HUES64 (cell line): Measurements from ENCODE around the gene FILIP1.

Source experiments
- H3K27ac ChIP-seq: 2 replicates; pipeline ENCODE4 v1.7.0; 2013; ENCODE audit warnings: low read depth, low read length, inconsistent platforms
- H3K27me3 ChIP-seq: 2 replicates; pipeline ENCODE4 v1.6.1; 2013; ENCODE audit warnings: mild to moderate bottlenecking, low read length; ENCODE audit not compliant: insufficient read depth
- H3K36me3 ChIP-seq: 2 replicates; pipeline ENCODE4 v1.6.1; 2013; ENCODE audit warnings: mild to moderate bottlenecking, low read length; ENCODE audit not compliant: insufficient read depth
- H3K4me1 ChIP-seq: 2 replicates; pipeline ENCODE4 v1.6.1; 2013; ENCODE audit warnings: mild to moderate bottlenecking, low read length, moderate library complexity; ENCODE audit not compliant: insufficient read depth
- H3K4me3 ChIP-seq: 2 replicates; pipeline ENCODE4 v1.5.1; 2013; ENCODE audit warnings: mild to moderate bottlenecking, low read length, moderate library complexity
- H3K9ac ChIP-seq: 2 replicates; pipeline ENCODE4 v1.6.1; 2013; ENCODE audit warnings: mild to moderate bottlenecking, low read depth, low read length
- H3K9me3 ChIP-seq: 2 replicates; pipeline ENCODE4 v1.6.1; 2013; ENCODE audit warnings: low read depth, low read length; ENCODE audit not compliant: insufficient read depth
- WGBS: fragments of 150-250, 120-280 bp; methylation state at CpG from one replicate; pipeline ENCODE4 v1.1.7; 2013; ENCODE audit warnings: missing lambda C conversion rate; 5-methylcytosine and 5-hydroxymethylcytosine counted together

The FILIP1 gene

GRCh38 chr6:75397656-75398465, 95.7 kb downstream of the FILIP1 start:
- 88% methylated on average over 3 of the region's 4 CpGs for WGBS
- no peak overlapping the region for H3K9ac ChIP-seq

GRCh38 chr6:75397171-75397570, 96.4 kb downstream of the FILIP1 start:
- peaks cover 2% of the 10 kb centered on the region; the same call in 1 of the 2 replicates for H3K4me1 ChIP-seq
- no peaks in the 10 kb centered on the region for H3K36me3 ChIP-seq
- no peak overlapping the region for H3K27ac ChIP-seq
- H3K9ac ChIP-seq: no peak overlapping the region
- no peak overlapping the region for H3K4me3 ChIP-seq
- no peaks in the 10 kb centered on the region for H3K27me3 ChIP-seq
- H3K9me3 ChIP-seq: peaks cover 8% of the 10 kb centered on the region; the same call in 1 of the 2 replicates

More at GRCh38 chr6:75397656-75398465, 95.7 kb downstream of the FILIP1 start:
- Histone ChIP-seq H3K27me3 (no peaks in the 10 kb centered on the region), H3K9me3 (peaks cover 1% of the 10 kb centered on the region; the same call in 1 of the 2 replicates), H3K4me1 (peaks cover 5% of the 10 kb centered on the region; the same call in 1 of the 2 replicates), H3K36me3 (no peaks in the 10 kb centered on the region), H3K27ac (no peak overlapping the region), H3K4me3 (no peak overlapping the region)

- Histone ChIP-seq H3K27ac (no peak overlapping the region), H3K4me3 (no peak overlapping the region), H3K9ac (no peak overlapping the region), H3K36me3 (no peaks in the 10 kb centered on the region), H3K9me3 (peaks cover 9% of the 10 kb centered on the region; the same call in 1 of the 2 replicates), H3K27me3 (no peaks in the 10 kb centered on the region), H3K4me1 (no peaks in the 10 kb centered on the region)
- 91% methylated on average over 6 of the region's 6 CpGs for WGBS
Measured at GRCh38 chr6:75396005-75396800, 97.4 kb downstream of the FILIP1 start.

- peaks cover 9% of the 10 kb centered on the region; the same call in 1 of the 2 replicates for H3K9me3 ChIP-seq
- no peaks in the 10 kb centered on the region for H3K4me1 ChIP-seq
- H3K9ac ChIP-seq: no peak overlapping the region
- no peak overlapping the region for H3K27ac ChIP-seq
- H3K27me3 ChIP-seq: no peaks in the 10 kb centered on the region
- H3K36me3 ChIP-seq: no peaks in the 10 kb centered on the region
- H3K4me3 ChIP-seq: no peak overlapping the region
Measured at GRCh38 chr6:75393806-75394205, 99.8 kb downstream of the FILIP1 start.

GRCh38 chr6:75391276-75391675, 102.3 kb downstream of the FILIP1 start:
- no peaks in the 10 kb centered on the region for H3K27me3 ChIP-seq
- H3K4me1 ChIP-seq: no peaks in the 10 kb centered on the region
- H3K4me3 ChIP-seq: no peak overlapping the region
- H3K36me3 ChIP-seq: no peaks in the 10 kb centered on the region
- no peak overlapping the region for H3K27ac ChIP-seq
- H3K9me3 ChIP-seq: peaks cover 9% of the 10 kb centered on the region; the same call in 1 of the 2 replicates
- 90% methylated on average over 1 of the region's 1 CpG for WGBS
- no peak overlapping the region for H3K9ac ChIP-seq

- Histone ChIP-seq H3K36me3 (no peaks in the 10 kb centered on the region), H3K4me1 (peaks cover 15% of the 10 kb centered on the region; the same call in 1 of the 2 replicates), H3K9ac (no peak overlapping the region), H3K9me3 (no peaks in the 10 kb centered on the region), H3K4me3 (no peak overlapping the region), H3K27ac (no peak overlapping the region), H3K27me3 (no peaks in the 10 kb centered on the region)
- WGBS: 89% methylated on average over 8 of the region's 8 CpGs
Measured at GRCh38 chr6:75386050-75386770, 107.4 kb downstream of the FILIP1 start.

GRCh38 chr6:75384116-75384515, 109.5 kb downstream of the FILIP1 start:
- H3K4me1 ChIP-seq: peaks cover 15% of the 10 kb centered on the region; the same call in 1 of the 2 replicates
- H3K4me3 ChIP-seq: no peak overlapping the region
- no peak overlapping the region for H3K27ac ChIP-seq
- H3K36me3 ChIP-seq: no peaks in the 10 kb centered on the region
- no peaks in the 10 kb centered on the region for H3K9me3 ChIP-seq
- H3K9ac ChIP-seq: no peak overlapping the region
- no peaks in the 10 kb centered on the region for H3K27me3 ChIP-seq

- Histone ChIP-seq H3K9ac (no peak overlapping the region), H3K9me3 (no peaks in the 10 kb centered on the region), H3K27ac (no peak overlapping the region), H3K36me3 (no peaks in the 10 kb centered on the region), H3K27me3 (no peaks in the 10 kb centered on the region), H3K4me1 (peaks cover 26% of the 10 kb centered on the region), H3K4me3 (no peak overlapping the region)
- WGBS: 80% methylated on average over 2 of the region's 2 CpGs
Measured at GRCh38 chr6:75382634-75382900, 111.0 kb downstream of the FILIP1 start.

- Histone ChIP-seq H3K4me1 (peaks cover 30% of the 10 kb centered on the region), H3K9ac (no peak overlapping the region), H3K27ac (no peak overlapping the region), H3K27me3 (no peaks in the 10 kb centered on the region), H3K36me3 (no peaks in the 10 kb centered on the region), H3K4me3 (no peak overlapping the region), H3K9me3 (no peaks in the 10 kb centered on the region)
- WGBS: 80% methylated on average over 2 of the region's 2 CpGs
Measured at GRCh38 chr6:75381877-75382633, 111.5 kb downstream of the FILIP1 start.

GRCh38 chr6:75379536-75379935, 114.1 kb downstream of the FILIP1 start:
- no peak overlapping the region for H3K9ac ChIP-seq
- WGBS: 97% methylated on average over 4 of the region's 4 CpGs
- no peaks in the 10 kb centered on the region for H3K27me3 ChIP-seq
- H3K36me3 ChIP-seq: no peaks in the 10 kb centered on the region
- H3K9me3 ChIP-seq: no peaks in the 10 kb centered on the region
- H3K4me1 ChIP-seq: peaks cover 55% of the 10 kb centered on the region
- H3K27ac ChIP-seq: no peak overlapping the region
- H3K4me3 ChIP-seq: no peak overlapping the region
